Nephron (organoid): Measurements from ENCODE around the gene APEX1.
A peak's percentile ranks its signal among the peaks of the same experiment; 100 is the strongest.

Experiments
- H3K27ac Mint-ChIP-seq, 3 experiments: 2 replicates each; pipeline ENCODE4 v1.8.0; 2020; ENCODE audit warnings: mixed read lengths in 3 of 3, mild to moderate bottlenecking in 2 of 3, moderate library complexity in 1 of 3
- H3K27me3 Mint-ChIP-seq: 2 replicates; pipeline ENCODE4 v1.8.0; 2021; ENCODE audit warnings: low read depth, mild to moderate bottlenecking, moderate library complexity, mixed read lengths
- H3K36me3 Mint-ChIP-seq: 2 replicates; pipeline ENCODE4 v1.8.0; 2020; ENCODE audit warnings: low read depth, mixed read lengths
- H3K4me1 Mint-ChIP-seq: 2 replicates; pipeline ENCODE4 v1.8.0; 2020; ENCODE audit warnings: mixed read lengths
- H3K4me3 Mint-ChIP-seq, 3 experiments: 2 replicates each; pipeline ENCODE4 v1.8.0; 2020; ENCODE audit warnings: mild to moderate bottlenecking in 3 of 3, mixed read lengths in 3 of 3, moderate library complexity in 2 of 3
- H3K9me3 Mint-ChIP-seq: 2 replicates; pipeline ENCODE4 v1.8.0; 2020; ENCODE audit warnings: mixed read lengths
- CTCF ChIP-seq, 3 experiments: fragments of 200-600 bp; sonication (generic); IDR thresholded peaks; one replicate each; pipeline ENCODE4 v1.5.0; 2021; ENCODE audit warnings: antibody characterized with exemption in 3 of 3; ENCODE audit not compliant: unreplicated experiment in 3 of 3

APEX1 gene

GRCh38 chr14:20429801-20430669 lies 25.0 kb upstream of the APEX1 start:
- Mint-ChIP-seq H3K27me3 (peaks cover 12% of the 10 kb centered on the region), H3K4me1 (peaks cover 17% of the 10 kb centered on the region), H3K4me3 (no peak overlapping the region)

DNA sequence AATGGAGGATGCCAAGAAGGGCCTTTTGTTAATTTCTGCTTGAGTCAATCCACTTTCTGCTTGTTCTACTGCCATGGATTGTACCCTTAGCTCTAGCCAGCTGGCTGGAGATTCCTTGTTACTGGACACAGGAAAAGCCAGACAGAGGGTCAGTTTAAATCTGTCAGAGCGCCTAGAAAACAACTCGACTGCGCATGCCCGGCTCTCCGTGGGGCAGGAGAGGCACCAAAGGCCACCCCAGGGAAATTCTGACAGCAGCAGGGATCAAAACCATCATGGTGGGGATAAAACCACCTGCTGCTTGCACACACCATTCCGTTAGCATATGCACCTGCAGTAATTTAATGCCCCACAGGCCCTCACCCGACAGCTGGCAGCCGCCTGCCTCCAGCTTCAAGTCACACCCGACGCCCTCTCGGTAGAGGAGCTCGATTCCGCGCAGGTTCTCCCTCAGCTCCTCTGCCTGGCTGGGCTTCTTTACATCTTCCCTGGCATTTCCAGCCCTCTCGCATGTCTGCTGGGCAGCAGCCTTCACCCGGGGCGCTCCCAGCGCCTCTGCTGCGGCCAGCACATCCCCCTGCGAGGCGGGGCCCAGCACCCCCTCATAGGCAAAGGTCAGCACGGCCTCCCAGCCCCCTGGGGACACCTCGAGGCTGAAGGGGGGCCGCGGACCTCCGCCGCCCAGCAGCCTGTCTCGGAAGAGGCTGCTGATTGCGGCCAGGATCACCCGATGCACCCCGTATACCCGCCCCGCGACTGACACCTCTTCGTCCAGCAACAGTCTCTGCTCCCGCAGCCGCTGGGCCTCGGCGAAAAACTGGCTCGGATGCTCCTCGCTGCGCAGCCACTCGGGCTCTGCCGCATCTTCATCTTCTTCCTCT lies 20.1 kb upstream of the APEX1 start:
- peak overlapping the region; percentile 40 to 62 (median 47) for H3K4me3 Mint-ChIP-seq
- peaks cover 38% of the 10 kb centered on the region for H3K27me3 Mint-ChIP-seq
- no peaks in the 10 kb centered on the region for H3K4me1 Mint-ChIP-seq
- no peaks in the 10 kb centered on the region for H3K9me3 Mint-ChIP-seq
- H3K36me3 Mint-ChIP-seq, result no peaks in the 10 kb centered on the region
- TF ChIP-seq CTCF (IDR thresholded peaks at IDR 0.05; ENCODE audit: unreplicated experiment in 3 of 3), result no peak
- no peak overlapping the region for H3K27ac Mint-ChIP-seq

More at GRCh38 chr14:20429801-20430669, 25.0 kb upstream of the APEX1 start:
- H3K27ac Mint-ChIP-seq, result no peak overlapping the region
- TF ChIP-seq CTCF (IDR thresholded peaks at IDR 0.05; ENCODE audit: unreplicated experiment in 3 of 3), result no peak
- no peaks in the 10 kb centered on the region for H3K9me3 Mint-ChIP-seq
- H3K36me3 Mint-ChIP-seq, result no peaks in the 10 kb centered on the region

DNA sequence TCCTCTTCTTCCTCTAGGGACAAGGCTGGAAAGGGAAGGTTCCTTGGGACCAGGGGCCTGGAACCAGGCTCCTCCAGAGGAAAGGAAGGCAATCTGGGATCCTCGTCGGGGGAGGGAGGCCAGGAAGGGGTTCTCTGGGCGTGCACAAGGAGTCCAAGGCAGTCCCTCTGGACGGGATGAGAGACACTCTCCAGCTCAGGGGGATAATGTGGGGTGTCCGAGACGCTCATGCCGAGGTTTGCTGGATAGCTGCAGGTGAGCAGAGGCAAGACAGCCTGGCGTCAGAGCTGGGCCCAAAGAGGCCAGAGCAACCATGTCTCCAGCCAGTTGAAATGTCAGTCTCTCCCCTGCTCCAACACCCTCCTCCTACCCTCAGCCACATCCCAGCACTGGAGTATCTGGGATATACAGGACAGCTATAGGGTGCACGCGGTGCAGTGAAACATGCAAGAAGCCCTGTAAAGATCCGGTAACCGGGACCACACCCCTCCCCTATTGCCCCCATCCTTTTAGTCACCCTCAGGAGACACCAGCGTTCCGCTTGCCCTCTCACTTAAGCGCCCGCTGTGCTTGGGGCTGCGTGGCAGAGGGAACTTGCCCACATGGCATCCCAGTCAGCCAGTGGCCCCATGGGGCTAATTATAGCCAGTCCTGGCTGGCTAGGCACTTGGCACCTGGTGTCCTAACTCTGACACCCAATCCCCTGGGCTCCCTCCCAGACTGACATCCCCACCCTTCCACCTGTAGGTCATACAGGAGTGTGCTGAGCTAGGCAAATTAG lies 19.3 kb upstream of the APEX1 start, which contains the start of gene KLHL33:
Gene KLHL33, minus strand, starts transcription at position 585 of the 781 bp plus-strand sequence. Its CDS starts 355 bp downstream, at position 230.
- Mint-ChIP-seq H3K4me1 (no peaks in the 10 kb centered on the region), H3K9me3 (no peaks in the 10 kb centered on the region), H3K27me3 (peaks cover 38% of the 10 kb centered on the region), H3K27ac (no peak within 1 kb of the TSS), H3K4me3 (peak within 1 kb of the TSS; percentile 40 to 62 (median 47)), H3K36me3 (no peaks in the 10 kb centered on the region)
- no peak for TF ChIP-seq CTCF (IDR thresholded peaks at IDR 0.05; ENCODE audit: unreplicated experiment in 3 of 3)

DNA sequence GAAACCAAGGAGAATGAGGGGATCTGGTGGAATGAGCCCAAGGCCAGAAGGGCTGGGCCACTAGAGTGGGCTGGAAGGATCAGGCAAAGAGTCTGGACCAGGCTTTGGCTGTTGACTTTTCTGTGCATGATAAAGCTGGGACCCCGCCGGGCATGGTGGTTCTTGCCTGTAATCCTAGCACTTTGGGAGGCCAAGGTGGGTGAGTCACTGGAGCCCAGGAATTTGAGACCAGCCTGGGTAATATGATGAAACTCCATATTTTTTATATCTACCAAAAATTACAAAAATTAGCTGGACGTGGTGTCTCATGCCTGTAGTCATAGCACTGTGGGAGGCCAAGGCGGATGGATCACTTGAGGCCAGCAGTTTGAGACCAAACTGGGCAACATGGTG lies 18.7 kb upstream of the APEX1 start:
- no peak overlapping the region for H3K4me3 Mint-ChIP-seq
- H3K36me3 Mint-ChIP-seq, result no peaks in the 10 kb centered on the region
- no peak for TF ChIP-seq CTCF (IDR thresholded peaks at IDR 0.05; ENCODE audit: unreplicated experiment in 3 of 3)
- no peaks in the 10 kb centered on the region for H3K4me1 Mint-ChIP-seq
- H3K27ac Mint-ChIP-seq, result no peak overlapping the region
- H3K9me3 Mint-ChIP-seq, result no peaks in the 10 kb centered on the region
- peaks cover 38% of the 10 kb centered on the region for H3K27me3 Mint-ChIP-seq

GRCh38 chr14:20438664-20439063 lies 16.4 kb upstream of the APEX1 start:
- Mint-ChIP-seq H3K27me3 (peaks cover 33% of the 10 kb centered on the region), H3K4me1 (no peaks in the 10 kb centered on the region), H3K4me3 (no peak overlapping the region), H3K27ac (no peak overlapping the region), H3K9me3 (no peaks in the 10 kb centered on the region), H3K36me3 (peaks cover 11% of the 10 kb centered on the region)
- no peak for TF ChIP-seq CTCF (IDR thresholded peaks at IDR 0.05; ENCODE audit: unreplicated experiment in 3 of 3)
